ENCODE results near the gene SPON2. TPM values are rescaled to one million over a fixed set of nuclear protein-coding genes. Genes with fewer than 3 reads are reported as not detected.

Gene SPON2
- total RNA-seq, 2 experiments from 2014 or later, result 12.8 to 15.7 TPM

DNA sequence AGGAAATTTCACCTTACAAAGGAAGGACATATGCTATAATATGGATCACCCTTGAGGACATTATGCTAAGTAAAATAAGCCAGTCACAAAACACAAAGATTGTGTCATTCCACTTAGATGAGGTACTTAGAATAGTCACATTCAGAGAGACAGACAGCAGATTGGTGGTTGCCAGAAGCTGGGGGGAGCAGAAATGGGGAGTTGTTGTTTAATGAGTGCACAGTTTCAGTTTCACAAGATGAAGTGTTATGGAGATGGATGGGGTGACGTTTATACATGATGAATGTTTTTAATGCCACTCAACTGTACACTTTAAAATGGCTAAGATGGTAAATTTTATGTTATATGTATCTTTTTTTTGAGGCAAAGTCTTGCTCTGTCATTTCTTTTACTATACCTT is 14.8 kb upstream of the SPON2 start:
- Mint-ChIP-seq H3K4me3 (no peak overlapping the region), H3K4me1 (ENCODE audit: low read depth) (peaks cover 10% of the 10 kb centered on the region), H3K9me3 (no peaks in the 10 kb centered on the region), H3K27me3 (no peaks in the 10 kb centered on the region), H3K36me3 (ENCODE audit: low read depth) (peaks cover 4% of the 10 kb centered on the region), H3K27ac (no peak overlapping the region)
- Histone ChIP-seq H3K9me3 (ENCODE audit: control insufficient read depth in 1 of 2, insufficient read depth in 1 of 2, low read length in 2 of 2) (peaks cover 6 to 9% of the 10 kb centered on the region in 2 experiments), H3K4me1 (ENCODE audit: insufficient read depth, low read length) (peaks cover 9% of the 10 kb centered on the region), H3K36me3 (ENCODE audit: insufficient read depth, low read length) (no peaks in the 10 kb centered on the region), H3K4me3 (ENCODE audit: low read length) (no peak overlapping the region), H3K27ac (ENCODE audit: low read depth in 1 of 2, low read length in 2 of 2) (no peak overlapping the region), H3K27me3 (ENCODE audit: control insufficient read depth in 1 of 2, insufficient read depth in 2 of 2, low read length in 2 of 2) (no peaks in the 10 kb centered on the region)
- DNase-seq (peak in 3 of 14 experiments; percentile 66 to 82 (median 66)), ATAC-seq (ENCODE audit: poor library complexity) (peak; percentile 98)
- POLR2A ChIA-PET, result interaction anchor here (1.0 kb wide), 1 partner anchor 15 kb away, joined by 3 read pairs; no protein-coding TSS in a partner anchor
- TF ChIP-seq, protein P1, sequence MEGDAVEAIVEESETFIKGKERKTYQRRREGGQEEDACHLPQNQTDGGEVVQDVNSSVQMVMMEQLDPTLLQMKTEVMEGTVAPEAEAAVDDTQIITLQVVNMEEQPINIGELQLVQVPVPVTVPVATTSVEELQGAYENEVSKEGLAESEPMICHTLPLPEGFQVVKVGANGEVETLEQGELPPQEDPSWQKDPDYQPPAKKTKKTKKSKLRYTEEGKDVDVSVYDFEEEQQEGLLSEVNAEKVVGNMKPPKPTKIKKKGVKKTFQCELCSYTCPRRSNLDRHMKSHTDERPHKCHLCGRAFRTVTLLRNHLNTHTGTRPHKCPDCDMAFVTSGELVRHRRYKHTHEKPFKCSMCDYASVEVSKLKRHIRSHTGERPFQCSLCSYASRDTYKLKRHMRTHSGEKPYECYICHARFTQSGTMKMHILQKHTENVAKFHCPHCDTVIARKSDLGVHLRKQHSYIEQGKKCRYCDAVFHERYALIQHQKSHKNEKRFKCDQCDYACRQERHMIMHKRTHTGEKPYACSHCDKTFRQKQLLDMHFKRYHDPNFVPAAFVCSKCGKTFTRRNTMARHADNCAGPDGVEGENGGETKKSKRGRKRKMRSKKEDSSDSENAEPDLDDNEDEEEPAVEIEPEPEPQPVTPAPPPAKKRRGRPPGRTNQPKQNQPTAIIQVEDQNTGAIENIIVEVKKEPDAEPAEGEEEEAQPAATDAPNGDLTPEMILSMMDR (IDR thresholded peaks at IDR 0.05), result no peak
- CTCF ChIA-PET, result interaction anchor here (1.5 kb wide), 1 partner anchor 20 kb away, joined by 5 read pairs; no protein-coding TSS in a partner anchor
- intact Hi-C loops (cut with DNase I, micrococcal nuclease), result no loop called here

DNA sequence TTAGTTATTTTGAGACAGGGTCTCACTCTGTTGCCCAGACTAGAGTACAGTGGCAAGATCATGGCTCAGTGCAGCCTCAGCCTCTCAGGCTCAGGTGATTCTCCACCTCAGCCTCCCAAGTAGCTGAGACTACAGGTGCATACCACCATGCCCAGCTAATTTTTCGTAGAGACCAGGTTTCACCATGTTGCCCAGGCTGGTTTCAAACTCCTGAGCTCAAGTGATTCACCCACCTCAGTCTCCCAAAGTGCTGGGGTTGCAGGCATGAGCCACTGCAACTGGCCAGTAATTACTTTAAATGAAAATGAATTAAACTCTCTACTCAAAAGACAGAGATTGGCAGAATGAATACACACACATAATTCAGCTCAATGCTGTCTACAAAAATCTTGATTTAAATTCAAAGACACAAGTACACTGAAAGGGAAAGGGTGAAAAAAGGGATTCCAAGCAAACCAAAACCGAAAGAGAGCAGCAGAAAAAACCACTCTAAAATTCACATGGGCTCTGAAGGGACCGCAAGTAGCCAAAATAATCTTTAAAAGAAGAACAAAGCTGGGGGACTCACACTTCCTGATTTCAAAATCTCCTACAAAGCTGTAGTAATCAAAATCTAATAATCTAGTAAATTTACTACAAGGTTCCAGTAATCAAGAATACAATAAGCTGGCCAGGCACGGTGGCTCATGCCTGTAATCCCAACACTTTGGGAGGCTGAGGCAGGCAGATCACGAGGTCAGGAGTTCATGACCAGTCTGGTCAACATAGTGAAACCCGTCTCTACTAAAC is 11.8 kb upstream of the SPON2 start:
- TF ChIP-seq, protein P1 (IDR thresholded peaks at IDR 0.05), result no peak
- peaks cover 12% of the 10 kb centered on the region for H3K36me3 Mint-ChIP-seq (ENCODE audit: low read depth)
- Histone ChIP-seq H3K27me3 (ENCODE audit: control insufficient read depth in 1 of 2, insufficient read depth in 2 of 2, low read length in 2 of 2) (no peaks in the 10 kb centered on the region), H3K36me3 (ENCODE audit: insufficient read depth, low read length) (no peaks in the 10 kb centered on the region), H3K27ac (ENCODE audit: low read depth in 1 of 2, low read length in 2 of 2) (no peak overlapping the region), H3K4me3 (ENCODE audit: low read length) (peak overlapping the region; percentile 8), H3K4me1 (ENCODE audit: insufficient read depth, low read length) (peaks cover 9% of the 10 kb centered on the region), H3K9me3 (ENCODE audit: control insufficient read depth in 1 of 2, insufficient read depth in 1 of 2, low read length in 2 of 2) (peaks cover 0 to 11% of the 10 kb centered on the region in 2 experiments)
- no peak overlapping the region for H3K4me3 Mint-ChIP-seq
- peaks cover 10% of the 10 kb centered on the region for H3K4me1 Mint-ChIP-seq (ENCODE audit: low read depth)
- intact Hi-C loops (cut with DNase I, micrococcal nuclease), result no loop called here
- no peaks in the 10 kb centered on the region for H3K27me3 Mint-ChIP-seq
- no peak overlapping the region for H3K27ac Mint-ChIP-seq
- DNase-seq (peak in 3 of 14 experiments; percentile 33 to 67 (median 41)), ATAC-seq (ENCODE audit: poor library complexity) (no peak)
- ChIA-PET CTCF (no interaction called here), POLR2A (interaction anchor here (0.9 to 1.1 kb wide), 3 partner anchors 10 to 18 kb away, joined by 3 to 6 read pairs (median 3); partner anchors contain the start of gene SPON2)
- H3K9me3 Mint-ChIP-seq, result peaks cover 5% of the 10 kb centered on the region

GRCh38 chr4:1182313-1182712 is 9.9 kb upstream of the SPON2 start:
- Histone ChIP-seq H3K27me3 (ENCODE audit: control insufficient read depth in 1 of 2, insufficient read depth in 2 of 2, low read length in 2 of 2) (no peaks in the 10 kb centered on the region), H3K4me3 (ENCODE audit: low read length) (no peak overlapping the region), H3K27ac (ENCODE audit: low read depth in 1 of 2, low read length in 2 of 2) (no peak overlapping the region), H3K9me3 (ENCODE audit: control insufficient read depth in 1 of 2, insufficient read depth in 1 of 2, low read length in 2 of 2) (peaks cover 0 to 11% of the 10 kb centered on the region in 2 experiments), H3K4me1 (ENCODE audit: insufficient read depth, low read length) (peaks cover 25% of the 10 kb centered on the region), H3K36me3 (ENCODE audit: insufficient read depth, low read length) (no peaks in the 10 kb centered on the region)
- H3K9me3 Mint-ChIP-seq, result peaks cover 5% of the 10 kb centered on the region
- ATAC-seq (ENCODE audit: poor library complexity) (no peak), DNase-seq (no peak)
- intact Hi-C loops (cut with DNase I, micrococcal nuclease), result no loop called here
- peaks cover 9% of the 10 kb centered on the region for H3K4me1 Mint-ChIP-seq (ENCODE audit: low read depth)
- H3K27me3 Mint-ChIP-seq, result no peaks in the 10 kb centered on the region
- ChIA-PET CTCF (no interaction called here), POLR2A (interaction anchor here (0.7 kb wide), 1 partner anchor 18 kb away, joined by 3 read pairs; no protein-coding TSS in a partner anchor)
- H3K27ac Mint-ChIP-seq, result no peak overlapping the region
- no peak overlapping the region for H3K4me3 Mint-ChIP-seq
- peaks cover 12% of the 10 kb centered on the region for H3K36me3 Mint-ChIP-seq (ENCODE audit: low read depth)
- TF ChIP-seq, protein P1 (IDR thresholded peaks at IDR 0.05), result no peak

All from CD4-positive, alpha-beta T cell (primary cell).